Smooth muscle cell of the brain vasculature (primary cell): ENCODE results near the gene SPANXA2.
"Not testable (repeated sequence)": the region's sequence is repeated elsewhere in the genome, so short reads cannot be mapped to it uniquely, and the experiment has no call there.

Experiments used
- DNase-seq: peaks from one replicate; pipeline ENCODE4 v3.0.0-alpha.2; 2012; ENCODE audit warnings: low read depth, low spot score

The SPANXA2 gene, protein sequence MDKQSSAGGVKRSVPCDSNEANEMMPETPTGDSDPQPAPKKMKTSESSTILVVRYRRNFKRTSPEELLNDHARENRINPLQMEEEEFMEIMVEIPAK

DNA sequence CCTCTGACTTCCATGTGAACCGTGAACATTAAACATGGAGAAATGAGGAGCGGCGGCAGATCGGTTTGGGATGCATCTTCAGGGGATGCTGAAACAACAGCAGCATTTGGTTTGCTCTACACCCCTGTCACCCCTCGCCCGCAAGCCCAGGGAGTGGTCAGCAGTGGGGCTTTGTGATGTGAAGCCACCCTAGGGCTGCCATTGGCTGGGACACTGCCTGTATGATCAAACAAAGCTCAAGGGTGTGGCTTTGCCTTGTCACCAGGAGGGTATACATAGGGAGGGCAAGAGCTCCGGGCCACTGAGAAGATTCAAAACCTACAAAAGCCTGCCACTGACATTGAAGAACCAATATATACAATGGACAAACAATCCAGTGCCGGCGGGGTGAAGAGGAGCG lies at the start of gene SPANXA2:
SPANXA2 (plus strand) TSS at position 301 of the 400 bp plus-strand sequence; CDS start at position 361, 60 bp downstream.
- not testable (repeated sequence) for DNase-seq

DNA sequence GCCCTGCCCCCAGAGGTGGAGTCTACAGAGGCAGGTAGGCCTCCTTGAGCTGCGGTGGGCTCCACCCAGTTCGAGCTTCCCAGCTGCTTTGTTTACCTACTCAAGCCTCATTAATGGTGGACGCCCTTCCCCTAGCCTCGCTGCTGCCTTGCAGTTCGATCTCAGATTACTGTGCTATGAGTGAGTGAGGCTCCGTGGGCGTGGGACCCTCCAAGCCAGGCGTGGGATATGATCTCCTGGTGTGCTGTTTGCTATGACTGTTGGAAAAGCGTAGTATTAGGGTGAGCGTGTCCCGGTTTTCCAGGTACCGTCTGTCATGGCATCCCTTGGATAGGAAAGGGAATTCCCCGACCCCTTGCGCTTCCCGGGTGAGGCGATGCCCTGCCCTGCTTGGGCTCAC lies 47.0 kb upstream of the SPANXA2 start:
- not testable (repeated sequence) for DNase-seq

DNA sequence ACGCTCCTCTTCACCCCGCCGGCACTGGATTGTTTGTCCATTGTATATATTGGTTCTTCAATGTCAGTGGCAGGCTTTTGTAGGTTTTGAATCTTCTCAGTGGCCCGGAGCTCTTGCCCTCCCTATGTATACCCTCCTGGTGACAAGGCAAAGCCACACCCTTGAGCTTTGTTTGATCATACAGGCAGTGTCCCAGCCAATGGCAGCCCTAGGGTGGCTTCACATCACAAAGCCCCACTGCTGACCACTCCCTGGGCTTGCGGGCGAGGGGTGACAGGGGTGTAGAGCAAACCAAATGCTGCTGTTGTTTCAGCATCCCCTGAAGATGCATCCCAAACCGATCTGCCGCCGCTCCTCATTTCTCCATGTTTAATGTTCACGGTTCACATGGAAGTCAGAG lies 4.9 kb upstream of the SPANXA2 start, which contains the start of gene SPANXA1:
SPANXA1 (minus strand) TSS at position 101 of the 400 bp plus-strand sequence; CDS start at position 41, 60 bp downstream.
- DNase-seq = not testable (repeated sequence)

DNA sequence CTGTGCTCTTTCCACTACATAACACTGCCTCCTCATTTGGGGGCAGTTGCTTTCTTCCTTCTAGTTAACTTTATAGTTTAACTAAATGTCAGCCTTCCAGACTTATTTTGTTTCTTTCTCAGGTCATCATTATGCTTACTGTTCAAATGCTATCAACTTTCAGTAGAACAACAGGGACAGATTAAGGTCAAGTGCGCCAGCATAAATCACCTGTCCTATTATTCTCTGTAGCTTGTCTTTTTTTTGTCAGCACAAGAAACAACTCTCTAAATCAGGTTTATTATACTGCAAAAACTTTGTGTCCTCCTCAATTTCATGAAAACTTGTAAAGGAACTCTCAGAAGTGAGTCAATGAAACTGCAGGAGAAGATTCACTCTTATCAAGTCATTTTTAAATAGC lies 19.6 kb downstream of the SPANXA2 start:
- DNase-seq = no peak

DNA sequence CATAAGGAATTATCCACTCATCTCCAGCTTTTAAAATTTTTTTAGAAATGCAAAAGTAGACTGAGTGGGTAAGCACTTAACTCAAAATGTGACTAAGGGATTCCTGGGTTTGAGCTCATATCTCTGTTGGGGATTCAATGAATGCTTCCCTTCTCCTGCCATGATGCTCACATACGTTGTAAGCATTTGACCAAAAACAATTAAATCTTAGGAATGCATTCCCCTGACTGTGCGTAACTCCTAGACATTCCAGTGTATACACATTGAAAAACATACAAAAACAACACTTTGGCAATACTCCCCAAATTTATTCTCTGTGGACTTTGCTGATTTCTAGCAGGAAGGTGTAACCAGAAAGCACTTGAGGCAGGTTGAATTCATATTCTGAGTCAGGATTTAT lies 29.8 kb downstream of the SPANXA2 start:
- no peak for DNase-seq

DNA sequence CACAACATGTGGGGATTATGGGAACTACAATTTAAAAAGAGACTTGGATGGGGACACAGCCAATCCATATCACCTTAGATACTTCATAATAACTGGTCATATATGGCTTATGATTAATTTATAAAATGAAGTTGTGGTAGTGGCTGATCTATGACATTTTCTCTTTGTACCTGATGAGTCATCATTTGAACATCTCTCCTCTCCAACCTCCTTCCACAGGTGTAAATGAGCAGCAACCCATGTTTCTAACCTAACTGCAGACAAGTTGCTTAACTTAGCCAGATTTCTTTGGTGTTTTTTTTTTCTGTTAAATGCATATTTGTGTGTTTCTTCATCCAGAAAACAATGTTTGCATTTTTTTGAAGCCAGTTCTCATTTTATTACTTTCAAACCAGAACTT lies 42.6 kb downstream of the SPANXA2 start:
- no peak for DNase-seq

DNA sequence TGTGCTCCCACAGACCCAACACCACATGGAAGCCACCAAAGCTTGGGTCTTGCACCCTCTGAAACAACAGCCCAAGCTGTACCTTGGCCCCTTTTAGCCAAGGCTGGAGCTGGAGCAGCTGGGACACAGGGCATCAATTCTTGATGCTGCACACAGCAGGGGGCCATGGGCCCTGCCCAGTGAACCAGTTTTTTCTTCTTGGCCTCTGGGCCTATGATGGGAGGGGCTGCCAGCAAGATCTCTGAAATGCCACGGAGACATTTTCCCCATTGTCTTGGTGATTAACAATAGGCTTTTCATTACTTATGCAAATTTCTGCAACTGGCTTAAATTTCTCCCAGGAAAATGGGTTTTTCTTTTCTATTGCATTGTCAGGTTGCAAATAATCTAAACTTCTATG lies 49.0 kb downstream of the SPANXA2 start:
- DNase-seq = no peak
